HepG2 (cell line): ENCODE measurements around the gene ANKZF1. TPM values are rescaled to one million over a fixed set of nuclear protein-coding genes. Genes with fewer than 3 reads are reported as not detected.
"Not testable (repeated sequence)": the region's sequence is repeated elsewhere in the genome, so short reads cannot be mapped to it uniquely, and the experiment has no call there.

Experiments used
- FOXK2 ChIP-seq: fragments of 450-650 bp; IDR thresholded peaks from 2 replicates; pipeline ENCODE4 v1.6.1; 2016
- GTF2F1 ChIP-seq: fragments of 150-350 bp; IDR thresholded peaks from 2 replicates; pipeline ENCODE4 v1.6.1; 2014; ENCODE audit warnings: low read length
- HOXA3 ChIP-seq: sonication (generic); formaldehyde crosslinking; IDR thresholded peaks from 2 replicates; pipeline ENCODE4 v1.5.0; 2020; ENCODE audit warnings: missing genetic modification reagents
- MED1 ChIP-seq: sonication (generic); formaldehyde crosslinking; IDR thresholded peaks from 2 replicates; pipeline ENCODE4 v1.4.0; 2020; ENCODE audit warnings: missing genetic modification reagents
- NONO ChIP-seq, 2 experiments: fragments of 450-650 bp in 1 of 2; sonication (generic) in 1 of 2; formaldehyde crosslinking in 1 of 2; IDR thresholded peaks in 1 of 2; conservative IDR thresholded peaks in 1 of 2; 2 replicates each; pipeline versions ENCODE4 v1.6.1 to v1.8.0; 2017 to 2022; ENCODE audit warnings: mild to moderate bottlenecking in 1 of 2, missing genetic modification reagents in 1 of 2, moderate library complexity in 1 of 2
- POLR2G ChIP-seq: fragments of 200-400 bp; formaldehyde crosslinking; IDR thresholded peaks from 2 replicates; pipeline ENCODE4 v1.6.1; 2018; ENCODE audit warnings: mild to moderate bottlenecking, low read depth, low read length, moderate library complexity
- RFXAP ChIP-seq: sonication (generic); formaldehyde crosslinking; IDR thresholded peaks from 2 replicates; pipeline ENCODE4 v1.4.0; 2020; ENCODE audit warnings: missing genetic modification reagents, borderline replicate concordance
- SOX5 ChIP-seq: IDR thresholded peaks from 2 replicates; pipeline ENCODE4 v1.6.1; 2016; ENCODE audit warnings: borderline replicate concordance
- SP1 ChIP-seq, 2 experiments: fragments of 450-650 bp in 1 of 2; sonication (generic) in 1 of 2; formaldehyde crosslinking in 1 of 2; IDR thresholded peaks; 2 replicates each; pipeline versions ENCODE4 v1.4.0 to v1.6.1; 2016 to 2020; ENCODE audit warnings: missing genetic modification reagents in 1 of 2
- SP4 ChIP-seq: sonication (generic); formaldehyde crosslinking; IDR thresholded peaks from 2 replicates; pipeline ENCODE4 v1.8.1; 2023; ENCODE audit warnings: mild to moderate bottlenecking, missing genetic modification reagents
- ZNF510 ChIP-seq: sonication (generic); formaldehyde crosslinking; IDR thresholded peaks from 2 replicates; pipeline ENCODE4 v1.4.0; 2020; ENCODE audit warnings: low read depth, mild to moderate bottlenecking, missing genetic modification reagents
- ZNF574 ChIP-seq: sonication (generic); formaldehyde crosslinking; IDR thresholded peaks from 2 replicates; pipeline ENCODE4 v1.4.0; 2020; ENCODE audit warnings: missing genetic modification reagents
- ZNF691 ChIP-seq: sonication (generic); formaldehyde crosslinking; IDR thresholded peaks from 2 replicates; pipeline ENCODE4 v1.4.0; 2020; ENCODE audit warnings: missing genetic modification reagents, low read depth, mild to moderate bottlenecking, borderline replicate concordance
- polyA plus RNA-seq, 8 experiments: library from polyadenylated mRNA; depleted of rRNA in 3 of 8; stranded (reverse) in 7 of 8; unstranded in 1 of 8; fragments of >200 nt; fragmentation: Illumina TruSeq in 4 of 8; extraction: Trizol in 4 of 8; gene quantifications; 2 replicates each; pipeline versions ENCODE4 v1.2.1 to v1.2.3, GENCODE V29; 2011 to 2016; ENCODE audit warnings: low read depth in 4 of 8, missing spikeins in 1 of 8, mixed read lengths in 1 of 8; ENCODE audit not compliant: insufficient read depth in 1 of 8
- total RNA-seq, 5 experiments: library from RNA; depleted of rRNA; stranded (reverse); fragments of >200 nt; fragmentation: Illumina TruSeq; extraction: Trizol; gene quantifications; 2 replicates each; pipeline ENCODE4 v1.2.3, GENCODE V29; 2016; ENCODE audit warnings: low read depth in 1 of 5

The ANKZF1 gene
- total and polyA plus RNA-seq, 2 of the 13 experiments (the other 11 are each of a cell fraction or from before 2014, with no cell fraction given): 25.3 to 128 TPM

GRCh38 chr2:219200502-219201326 lies 28.9 kb upstream of the ANKZF1 start (continued):
- TF ChIP-seq ZNF691 (0 out of 2 replicates have a peak, but pooled peaks have one; percentile 33), GTF2F1 (peak; percentile 84), ZNF574 (CRISPR knock-in tag) (peak; percentile 48), NONO (CRISPR knock-in tag; conservative IDR thresholded peaks at IDR 0.05) (peak; percentile 26), ZNF510 (0 out of 2 replicates have a peak, but pooled peaks have one; percentile 66), SP4 (CRISPR knock-in tag) (peak; percentile 56; the same call in 1 of the 2 replicates), POLR2G (peak; percentile 69), HOXA3 (CRISPR knock-in tag) (peak; percentile 41), SP1 (CRISPR knock-in tag; IDR thresholded peaks at IDR 0.05) (peak; percentile 24; the same call in 1 of the 2 replicates), SOX5 (CRISPR knock-in tag) (peak; percentile 33; the same call in 1 of the 2 replicates), FOXK2 (peak; percentile 70), RFXAP (CRISPR knock-in tag) (peak; percentile 82), MED1 (peak; percentile 78)
- TF ChIP-seq NONO, SP1 (IDR thresholded peaks at IDR 0.05): not testable (repeated sequence)
